GM19240 (cell line): Measurements from ENCODE around the gene HPCAL4.

Experiments
- DNase-seq: peaks from one replicate; pipeline ENCODE4 v3.0.0; 2011; ENCODE audit warnings: low spot score; ENCODE audit not compliant: insufficient read length

HPCAL4 gene

GRCh38 chr1:39652105-39652504 is 39.1 kb downstream of the HPCAL4 start:
- no peak for DNase-seq

GRCh38 chr1:39650431-39650830 is 40.8 kb downstream of the HPCAL4 start:
- no peak for DNase-seq

- no peak for DNase-seq
Measured at GRCh38 chr1:39649636-39650185, 41.5 kb downstream of the HPCAL4 start.

- DNase-seq = no peak
Measured at GRCh38 chr1:39648496-39648895, 42.7 kb downstream of the HPCAL4 start.

GRCh38 chr1:39647247-39647646 is 44.0 kb downstream of the HPCAL4 start:
- DNase-seq = no peak

GRCh38 chr1:39646232-39647081 is 44.8 kb downstream of the HPCAL4 start:
- DNase-seq = no peak

- no peak for DNase-seq
Measured at GRCh38 chr1:39645411-39646043, 45.7 kb downstream of the HPCAL4 start.

- DNase-seq = no peak
Measured at GRCh38 chr1:39643705-39644104, 47.5 kb downstream of the HPCAL4 start.

- no peak for DNase-seq
Measured at GRCh38 chr1:39642796-39643195, 48.4 kb downstream of the HPCAL4 start.

GRCh38 chr1:39640861-39641260 is 50.4 kb downstream of the HPCAL4 start:
- DNase-seq = no peak

GRCh38 chr1:39639305-39640130 is 51.7 kb downstream of the HPCAL4 start, which contains the start of gene HEYL:
TSS of gene HEYL (minus strand) at chr1:39639643. CDS start at chr1:39639625, 18 bp downstream.
- no peak for DNase-seq

- no peak for DNase-seq
Measured at GRCh38 chr1:39638965-39639304, 52.3 kb downstream of the HPCAL4 start.

- DNase-seq = no peak
Measured at GRCh38 chr1:39637361-39637760, 53.9 kb downstream of the HPCAL4 start.

GRCh38 chr1:39635871-39636210 is 55.4 kb downstream of the HPCAL4 start:
- no peak for DNase-seq

- no peak for DNase-seq
Measured at GRCh38 chr1:39635205-39635870, 55.9 kb downstream of the HPCAL4 start.

GRCh38 chr1:39633422-39633821 is 57.8 kb downstream of the HPCAL4 start:
- no peak for DNase-seq

- DNase-seq = no peak
Measured at GRCh38 chr1:39632682-39633417, 58.4 kb downstream of the HPCAL4 start.

GRCh38 chr1:39632323-39632681 is 58.9 kb downstream of the HPCAL4 start:
- DNase-seq = no peak

- no peak for DNase-seq
Measured at GRCh38 chr1:39631361-39632322, 59.6 kb downstream of the HPCAL4 start.
